NB4 (cell line): ENCODE data around the gene BIN1.

Experiments
- MYC ChIP-seq: IDR thresholded peaks from 2 replicates; pipeline ENCODE4 v1.6.1; 2011; ENCODE audit warnings: low read depth, low read length
- POLR2A ChIP-seq: IDR thresholded peaks from 2 replicates; pipeline ENCODE4 v1.6.1; 2011; ENCODE audit warnings: mild to moderate bottlenecking; ENCODE audit not compliant: insufficient read length; ENCODE audit errors: extremely low read depth
- TF ChIP-seq, protein P1 (sequence below): IDR thresholded peaks from one replicate; pipeline ENCODE4 v1.5.1; 2012; ENCODE audit warnings: low read depth, low read length

DNA sequence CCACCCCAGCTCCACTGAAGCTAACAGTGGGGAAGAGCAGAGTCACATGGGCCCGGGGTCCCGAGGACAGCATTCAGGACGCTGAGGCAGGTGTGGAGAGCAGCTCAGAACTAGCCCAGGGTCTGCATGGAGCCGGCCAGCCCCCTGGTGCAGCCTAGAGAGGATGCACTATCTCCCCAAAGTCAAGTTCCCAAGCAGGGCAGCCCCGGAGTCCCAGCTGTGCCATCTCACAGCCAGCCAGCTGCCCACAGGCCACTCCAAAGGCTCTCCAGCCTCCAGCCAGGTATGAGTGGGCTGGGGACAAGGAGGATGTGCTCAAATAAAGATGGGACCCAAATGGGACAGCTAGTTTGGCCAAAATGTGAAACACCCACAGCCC lies 41.0 kb downstream of the BIN1 start:
- TF ChIP-seq, protein P1, sequence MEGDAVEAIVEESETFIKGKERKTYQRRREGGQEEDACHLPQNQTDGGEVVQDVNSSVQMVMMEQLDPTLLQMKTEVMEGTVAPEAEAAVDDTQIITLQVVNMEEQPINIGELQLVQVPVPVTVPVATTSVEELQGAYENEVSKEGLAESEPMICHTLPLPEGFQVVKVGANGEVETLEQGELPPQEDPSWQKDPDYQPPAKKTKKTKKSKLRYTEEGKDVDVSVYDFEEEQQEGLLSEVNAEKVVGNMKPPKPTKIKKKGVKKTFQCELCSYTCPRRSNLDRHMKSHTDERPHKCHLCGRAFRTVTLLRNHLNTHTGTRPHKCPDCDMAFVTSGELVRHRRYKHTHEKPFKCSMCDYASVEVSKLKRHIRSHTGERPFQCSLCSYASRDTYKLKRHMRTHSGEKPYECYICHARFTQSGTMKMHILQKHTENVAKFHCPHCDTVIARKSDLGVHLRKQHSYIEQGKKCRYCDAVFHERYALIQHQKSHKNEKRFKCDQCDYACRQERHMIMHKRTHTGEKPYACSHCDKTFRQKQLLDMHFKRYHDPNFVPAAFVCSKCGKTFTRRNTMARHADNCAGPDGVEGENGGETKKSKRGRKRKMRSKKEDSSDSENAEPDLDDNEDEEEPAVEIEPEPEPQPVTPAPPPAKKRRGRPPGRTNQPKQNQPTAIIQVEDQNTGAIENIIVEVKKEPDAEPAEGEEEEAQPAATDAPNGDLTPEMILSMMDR = no peak
- TF ChIP-seq MYC (no peak), POLR2A (no peak)
